CD4-positive, CD25-positive, alpha-beta regulatory T cell (primary cell): ENCODE results near the gene MAST4. TPM values are rescaled to one million over a fixed set of nuclear protein-coding genes. Genes with fewer than 3 reads are reported as not detected.
A peak's percentile ranks its signal among the peaks of the same experiment; 100 is the strongest.

Source experiments
- ATAC-seq, 2 donors: fragments of 150-1000 bp; cut with Tn5 transposase; one replicate each; pipeline ENCODE4 v1.10.0; 2021; ENCODE audit warnings: low read depth in 2 of 2, moderate number of reproducible peaks in 2 of 2, moderate library complexity in 1 of 2
- DNase-seq, 3 donors: peaks; one replicate each; pipeline versions ENCODE4 v3.0.0 to v3.0.0-alpha.2; 2012 to 2022; ENCODE audit warnings: mixed read lengths in 1 of 3
- H3K27ac ChIP-seq: one replicate; pipeline ENCODE4 v1.7.0; 2013; ENCODE audit warnings: mild to moderate bottlenecking, low read length; ENCODE audit not compliant: insufficient read depth, poor library complexity, severe bottlenecking
- H3K27me3 ChIP-seq: one replicate; pipeline ENCODE4 v1.7.0; 2013; ENCODE audit warnings: low read length; ENCODE audit not compliant: control insufficient read depth, insufficient read depth
- H3K36me3 ChIP-seq: one replicate; pipeline ENCODE4 v1.7.0; 2013; ENCODE audit warnings: mild to moderate bottlenecking, low read length, moderate library complexity; ENCODE audit not compliant: control insufficient read depth, insufficient read depth
- H3K4me1 ChIP-seq: 2 replicates; pipeline ENCODE4 v1.7.0; 2013; ENCODE audit warnings: mild to moderate bottlenecking, low read length; ENCODE audit not compliant: insufficient read depth, control insufficient read depth, poor library complexity, severe bottlenecking
- H3K4me3 ChIP-seq: one replicate; pipeline ENCODE4 v1.7.0; 2013; ENCODE audit warnings: low read depth, mild to moderate bottlenecking, low read length, moderate library complexity
- H3K9me3 ChIP-seq, 2 experiments: 1 replicate in 1 of 2; 2 replicates in 1 of 2; pipeline ENCODE4 v1.7.0; 2013; ENCODE audit warnings: low read length in 2 of 2, mild to moderate bottlenecking in 1 of 2, moderate library complexity in 1 of 2; ENCODE audit not compliant: control insufficient read depth in 2 of 2
- H3K27ac Mint-ChIP-seq, 3 donors: one replicate each; pipeline ENCODE4 v1.8.0; 2020 to 2022; ENCODE audit warnings: mild to moderate bottlenecking in 3 of 3, mixed read lengths in 3 of 3, moderate library complexity in 2 of 3
- H3K27me3 Mint-ChIP-seq: one replicate; pipeline ENCODE4 v1.8.0; 2022; ENCODE audit warnings: mild to moderate bottlenecking, mixed read lengths
- H3K36me3 Mint-ChIP-seq: one replicate; pipeline ENCODE4 v1.8.0; 2020; ENCODE audit warnings: mixed read lengths
- H3K4me1 Mint-ChIP-seq, 4 donors: one replicate each; pipeline ENCODE4 v1.8.0; 2020 to 2022; ENCODE audit warnings: mixed read lengths in 4 of 4, mild to moderate bottlenecking in 1 of 4
- H3K4me3 Mint-ChIP-seq, 4 donors: one replicate each; pipeline ENCODE4 v1.8.0; 2020 to 2022; ENCODE audit warnings: mild to moderate bottlenecking in 4 of 4, mixed read lengths in 4 of 4, moderate library complexity in 3 of 4
- H3K9me3 Mint-ChIP-seq, 7 donors: one replicate each; pipeline ENCODE4 v1.8.0; 2020 to 2022; ENCODE audit warnings: mixed read lengths in 7 of 7, mild to moderate bottlenecking in 3 of 7, moderate library complexity in 2 of 7
- polyA plus RNA-seq, 4 donors: library from polyadenylated mRNA; unstranded; fragments of 300-500 nt; fragmentation: Illumina TruSeq; gene quantifications; one replicate each; pipeline ENCODE4 v1.2.3, GENCODE V29; 2021
- total RNA-seq: library from RNA; stranded (reverse); gene quantifications from one replicate; pipeline ENCODE4 v1.2.3, GENCODE V29; 2022

The MAST4 gene
- total and polyA plus RNA-seq, 5 donors from 2014 or later = 11.7 to 54.1 (median 12.7) TPM

DNA sequence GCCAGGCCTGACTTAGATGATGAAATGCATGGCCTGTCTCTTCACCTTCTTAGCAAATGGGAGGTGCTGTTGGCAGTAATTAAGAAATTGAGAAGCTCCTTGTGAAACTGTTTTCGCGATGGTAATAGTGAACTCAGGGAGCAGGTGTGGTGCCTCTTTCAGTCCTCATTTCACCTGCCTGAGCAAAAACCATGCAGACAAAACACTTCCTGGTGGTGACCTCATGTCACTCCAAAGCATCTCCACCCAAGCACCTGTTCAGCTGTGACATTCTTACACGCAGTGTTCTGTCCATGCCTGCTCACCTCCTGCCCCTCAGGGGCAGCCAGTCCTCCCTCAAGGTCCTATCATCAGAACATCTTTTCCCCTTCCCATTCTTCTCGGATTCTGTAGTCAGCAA is 453.9 kb downstream of the MAST4 start:
- Mint-ChIP-seq H3K27ac (peak overlapping the region in 2 of 3 donors; percentile 4 to 21), H3K4me3 (no peak overlapping the region)

DNA sequence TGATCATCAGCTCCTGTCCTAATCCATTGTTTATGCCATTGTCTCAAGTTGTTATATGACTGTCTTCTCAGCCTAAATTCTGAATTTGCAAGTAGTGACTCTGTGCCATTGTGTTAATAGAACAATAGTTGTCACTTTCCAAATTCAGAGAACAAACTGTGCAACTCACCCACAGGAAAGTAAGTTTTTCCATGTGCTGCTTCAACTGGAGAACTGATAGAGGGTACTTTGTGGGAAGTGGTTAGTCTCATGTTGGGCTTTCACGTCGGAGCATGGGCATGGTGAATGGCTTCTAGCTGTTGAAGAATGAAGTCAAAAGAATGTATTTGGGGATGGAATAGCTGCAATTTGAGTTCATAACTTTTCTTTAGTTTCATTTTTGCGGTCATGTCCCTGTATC is 454.4 kb downstream of the MAST4 start:
- Mint-ChIP-seq H3K9me3 (no peaks in the 10 kb centered on the region), H3K36me3 (peaks cover 14% of the 10 kb centered on the region), H3K4me1 (peaks cover 25 to 59% (median 27%) of the 10 kb centered on the region in 4 donors), H3K27ac (peak overlapping the region in 2 of 3 donors; percentile 4 to 21), H3K27me3 (no peaks in the 10 kb centered on the region), H3K4me3 (no peak overlapping the region)
- Histone ChIP-seq H3K27me3 (no peaks in the 10 kb centered on the region), H3K36me3 (peaks cover 13% of the 10 kb centered on the region), H3K9me3 (no peaks in the 10 kb centered on the region), H3K4me1 (peaks cover 9% of the 10 kb centered on the region), H3K27ac (no peak overlapping the region), H3K4me3 (no peak overlapping the region)
- DNase-seq (no peak), ATAC-seq (no peak)

More for the DNA sequence above, 453.9 kb downstream of the MAST4 start:
- Histone ChIP-seq H3K9me3 (no peaks in the 10 kb centered on the region), H3K4me1 (peaks cover 9% of the 10 kb centered on the region), H3K27ac (no peak overlapping the region), H3K27me3 (no peaks in the 10 kb centered on the region), H3K36me3 (peaks cover 8% of the 10 kb centered on the region), H3K4me3 (no peak overlapping the region)
- peaks cover 9% of the 10 kb centered on the region for H3K36me3 Mint-ChIP-seq
- H3K9me3 Mint-ChIP-seq = no peaks in the 10 kb centered on the region
- peak in 1 of 2 donors; percentile 28 for ATAC-seq
- no peaks in the 10 kb centered on the region for H3K27me3 Mint-ChIP-seq
- peaks cover 25 to 58% (median 26%) of the 10 kb centered on the region in 4 donors for H3K4me1 Mint-ChIP-seq
- no peak for DNase-seq

DNA sequence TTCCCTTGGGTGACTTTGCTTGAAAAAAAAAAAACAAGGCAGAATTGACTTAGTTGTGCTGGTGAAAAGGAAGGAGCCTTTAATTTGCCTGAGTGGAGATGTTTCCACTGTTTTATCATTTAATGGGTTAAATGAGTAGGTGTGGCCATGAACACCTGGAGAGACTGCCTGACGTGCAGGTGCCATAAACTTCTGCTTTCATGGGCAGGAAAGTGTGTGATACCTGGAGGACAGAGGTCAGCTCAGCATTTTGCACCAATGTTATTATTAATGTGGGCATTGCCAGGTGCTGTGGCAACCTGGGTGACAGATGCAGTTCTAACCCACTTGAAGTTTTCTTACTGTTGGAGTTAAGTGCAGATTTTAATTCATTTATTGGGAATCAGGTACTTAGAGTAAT is 455.0 kb downstream of the MAST4 start:
- Histone ChIP-seq H3K27me3 (no peaks in the 10 kb centered on the region), H3K4me1 (peaks cover 9% of the 10 kb centered on the region), H3K4me3 (no peak overlapping the region), H3K36me3 (peaks cover 15% of the 10 kb centered on the region), H3K9me3 (no peaks in the 10 kb centered on the region), H3K27ac (no peak overlapping the region)
- H3K9me3 Mint-ChIP-seq = no peaks in the 10 kb centered on the region
- H3K4me1 Mint-ChIP-seq = peaks cover 21 to 53% (median 26%) of the 10 kb centered on the region in 4 donors
- H3K4me3 Mint-ChIP-seq = no peak overlapping the region
- H3K36me3 Mint-ChIP-seq = peaks cover 17% of the 10 kb centered on the region
- H3K27me3 Mint-ChIP-seq = no peaks in the 10 kb centered on the region
- no peak overlapping the region for H3K27ac Mint-ChIP-seq
- ATAC-seq (no peak), DNase-seq (no peak)

DNA sequence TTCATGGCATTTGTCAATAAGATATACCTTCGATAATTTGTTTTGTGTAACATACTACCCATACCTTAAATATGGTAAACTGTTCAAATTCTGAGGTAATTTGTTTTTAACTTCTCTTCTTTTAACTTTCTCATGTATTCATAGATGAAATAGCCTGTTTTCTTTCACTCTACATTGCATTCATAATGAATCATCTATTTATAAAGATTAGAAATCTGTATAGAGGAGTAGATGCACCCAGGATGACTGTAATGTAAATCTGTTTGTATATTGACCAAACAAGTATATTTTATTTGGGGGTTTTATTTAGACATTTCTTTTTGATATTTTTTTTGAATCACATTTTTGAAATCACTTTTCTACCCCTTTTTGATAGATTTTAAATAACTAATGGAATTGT is 455.8 kb downstream of the MAST4 start:
- Mint-ChIP-seq H3K4me3 (no peak overlapping the region), H3K4me1 (peaks cover 19 to 47% (median 24%) of the 10 kb centered on the region in 4 donors), H3K9me3 (no peaks in the 10 kb centered on the region), H3K27ac (no peak overlapping the region), H3K36me3 (peaks cover 17% of the 10 kb centered on the region), H3K27me3 (no peaks in the 10 kb centered on the region)
- DNase-seq (no peak), ATAC-seq (no peak)
- H3K27me3 ChIP-seq = no peaks in the 10 kb centered on the region
- H3K27ac ChIP-seq = no peak overlapping the region
- peaks cover 9% of the 10 kb centered on the region for H3K4me1 ChIP-seq
- no peaks in the 10 kb centered on the region for H3K9me3 ChIP-seq
- no peak overlapping the region for H3K4me3 ChIP-seq
- peaks cover 22% of the 10 kb centered on the region for H3K36me3 ChIP-seq

GRCh38 chr5:67053229-67053628 is 457.0 kb downstream of the MAST4 start:
- no peaks in the 10 kb centered on the region for H3K27me3 ChIP-seq
- H3K9me3 ChIP-seq = no peaks in the 10 kb centered on the region
- Mint-ChIP-seq H3K36me3 (peaks cover 21% of the 10 kb centered on the region), H3K27ac (no peak overlapping the region), H3K9me3 (no peaks in the 10 kb centered on the region), H3K4me3 (no peak overlapping the region), H3K4me1 (peaks cover 19 to 48% (median 22%) of the 10 kb centered on the region in 4 donors), H3K27me3 (no peaks in the 10 kb centered on the region)
- DNase-seq = no peak
- no peak overlapping the region for H3K27ac ChIP-seq
- peaks cover 27% of the 10 kb centered on the region for H3K36me3 ChIP-seq
- ATAC-seq = no peak
- no peak overlapping the region for H3K4me3 ChIP-seq
- H3K4me1 ChIP-seq = peaks cover 9% of the 10 kb centered on the region

DNA sequence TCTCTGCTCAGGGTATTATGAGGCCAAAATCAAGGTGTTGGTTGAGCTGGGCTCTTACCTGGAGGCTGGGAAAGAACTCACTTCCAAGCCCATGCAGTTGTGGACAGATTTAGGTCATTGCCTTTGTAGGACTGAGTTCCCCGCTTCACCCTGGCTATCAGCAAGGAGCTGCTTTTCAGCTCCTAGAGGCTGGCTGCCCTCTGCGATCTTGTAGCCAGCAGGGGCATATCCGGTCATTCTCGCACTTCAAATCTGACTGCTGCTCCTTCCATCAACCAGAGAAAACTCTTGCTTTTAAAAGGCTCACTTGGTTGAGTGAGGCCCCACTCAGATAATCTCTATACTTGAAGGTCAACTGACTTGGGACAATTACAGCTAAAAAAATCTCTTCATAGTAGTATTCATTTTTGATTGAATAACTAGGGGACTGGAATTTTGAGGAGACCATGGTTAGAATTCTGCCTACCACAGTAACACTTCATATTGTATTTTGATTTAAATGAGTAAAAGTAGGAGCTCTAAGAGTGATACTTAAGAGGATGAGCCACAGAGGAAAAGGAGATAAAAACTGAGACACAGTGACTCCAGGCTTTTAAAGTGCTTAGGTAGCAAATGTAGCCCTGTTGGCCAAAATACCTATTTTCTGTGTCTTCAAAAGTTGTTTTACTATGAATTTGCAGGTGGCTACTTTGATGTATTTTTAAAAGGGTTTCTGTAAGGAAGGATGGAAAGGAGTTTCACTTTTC is 463.0 kb downstream of the MAST4 start:
- Mint-ChIP-seq H3K27ac (peak overlapping the region in 1 of 3 donors; percentile 27), H3K4me1 (peaks cover 22 to 43% (median 26%) of the 10 kb centered on the region in 4 donors), H3K27me3 (no peaks in the 10 kb centered on the region), H3K9me3 (no peaks in the 10 kb centered on the region), H3K36me3 (peaks cover 35% of the 10 kb centered on the region), H3K4me3 (no peak overlapping the region)
- Histone ChIP-seq H3K4me3 (no peak overlapping the region), H3K4me1 (no peaks in the 10 kb centered on the region), H3K27me3 (no peaks in the 10 kb centered on the region), H3K36me3 (peaks cover 31% of the 10 kb centered on the region), H3K9me3 (no peaks in the 10 kb centered on the region), H3K27ac (no peak overlapping the region)
- ATAC-seq = no peak
- no peak for DNase-seq

DNA sequence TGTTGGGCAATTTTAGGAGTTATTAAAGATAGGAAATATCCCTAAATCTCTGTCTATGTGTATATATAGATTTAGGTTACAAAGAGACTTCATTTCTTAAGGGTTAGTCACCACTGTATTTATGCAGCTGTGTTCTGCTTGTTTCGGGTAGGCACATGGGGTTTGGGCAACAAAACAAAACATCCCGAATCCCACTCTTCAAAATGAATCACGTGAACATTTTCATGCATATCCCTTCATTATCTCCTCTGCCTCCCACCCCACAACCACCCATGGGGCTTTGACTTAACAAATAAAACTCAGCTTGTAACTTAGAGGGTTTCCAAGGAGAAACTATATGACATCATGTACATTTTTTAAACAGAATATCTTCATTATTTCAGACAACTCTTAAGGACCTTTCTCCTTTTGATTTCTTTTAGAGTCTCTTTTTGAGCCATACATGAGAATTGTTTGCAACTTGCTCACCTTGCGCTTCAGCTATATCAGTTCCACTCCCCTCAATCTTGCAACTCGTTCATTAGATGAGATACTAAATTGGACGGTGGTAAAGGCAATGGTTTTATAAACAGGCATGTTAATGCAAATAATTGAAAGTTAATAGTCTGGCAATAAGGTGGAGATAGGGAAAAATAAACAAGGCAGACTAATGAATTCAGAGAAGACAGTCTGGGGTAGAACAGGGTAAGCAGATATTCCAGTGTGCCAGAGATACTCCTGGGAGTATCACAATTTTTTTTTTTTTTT is 463.7 kb downstream of the MAST4 start:
- no peaks in the 10 kb centered on the region for H3K9me3 Mint-ChIP-seq

More for the DNA sequence above, 463.7 kb downstream of the MAST4 start:
- Histone ChIP-seq H3K4me3 (no peak overlapping the region), H3K27ac (no peak overlapping the region), H3K9me3 (no peaks in the 10 kb centered on the region), H3K4me1 (peaks cover under 1% of the 10 kb centered on the region), H3K36me3 (peaks cover 27% of the 10 kb centered on the region), H3K27me3 (no peaks in the 10 kb centered on the region)
- H3K27ac Mint-ChIP-seq = peak overlapping the region in 2 of 3 donors; percentile 21 to 27
- H3K36me3 Mint-ChIP-seq = peaks cover 28% of the 10 kb centered on the region
- DNase-seq (no peak), ATAC-seq (no peak)
- H3K4me3 Mint-ChIP-seq = no peak overlapping the region
- peaks cover 20 to 42% (median 28%) of the 10 kb centered on the region in 4 donors for H3K4me1 Mint-ChIP-seq
- no peaks in the 10 kb centered on the region for H3K27me3 Mint-ChIP-seq
